HAP-1 (cell line): ENCODE data around the gene ATP6V0C.
A peak's percentile ranks its signal among the peaks of the same experiment; 100 is the strongest.

Experiments used
- DNase-seq, 2 experiments: peaks; one replicate each; pipeline ENCODE4 v3.0.0-alpha.2; 2016 to 2020; ENCODE audit warnings: low spot score in 2 of 2
- H3K27me3 ChIP-seq: fragments of 250-450 bp; sonication (Bioruptor Pico); 2 replicates; pipeline ENCODE4 v1.5.1; 2020; ENCODE audit warnings: low read depth, mild to moderate bottlenecking, moderate library complexity
- H3K36me3 ChIP-seq: fragments of 250-450 bp; sonication (Bioruptor Pico); replicated peaks from 2 replicates; pipeline ENCODE4 v1.5.1; 2020; ENCODE audit warnings: mild to moderate bottlenecking
- H3K4me1 ChIP-seq: fragments of 250-450 bp; sonication (Bioruptor Pico); 2 replicates; pipeline ENCODE4 v1.5.1; 2020; ENCODE audit warnings: mild to moderate bottlenecking
- H3K4me3 ChIP-seq: fragments of 250-450 bp; sonication (Bioruptor Pico); 2 replicates; pipeline ENCODE4 v1.5.1; 2020; ENCODE audit warnings: mild to moderate bottlenecking, moderate library complexity
- H3K9me3 ChIP-seq: fragments of 250-450 bp; sonication (Bioruptor Pico); 2 replicates; pipeline ENCODE4 v1.5.1; 2020; ENCODE audit warnings: mild to moderate bottlenecking, moderate library complexity
- in situ Hi-C: fragments of 300-500 bp; cut with MboI; formaldehyde crosslinking; loops from 3 replicates; pipeline ENCODE4 v1.14.3; 2020; ENCODE audit warnings: low sequenced_read_pairs, inconsistent platforms, mixed read lengths

The ATP6V0C gene

GRCh38 chr16:2513405-2514332, at the start of gene ATP6V0C:
TSS of gene ATP6V0C (plus strand) at chr16:2513952. CDS start at chr16:2514104, 152 bp downstream.
- H3K4me1 ChIP-seq = peaks cover 5% of the 10 kb centered on the region
- H3K36me3 ChIP-seq = no peaks in the 10 kb centered on the region; the same call in 1 of the 2 replicates
- DNase-seq = peak; percentile 81 to 95
- no peaks in the 10 kb centered on the region for H3K27me3 ChIP-seq
- no peaks in the 10 kb centered on the region for H3K9me3 ChIP-seq
- in situ Hi-C loops = loop anchor here (25.0 kb wide), 1 partner anchor 526 kb away; the partner anchor contains the start of genes GFER, NOXO1 and SYNGR3
- peak within 1 kb of the TSS; percentile 89 for H3K4me3 ChIP-seq

- H3K9me3 ChIP-seq = no peaks in the 10 kb centered on the region
- H3K36me3 ChIP-seq = peaks cover 27% of the 10 kb centered on the region
- in situ Hi-C loops = no loop called here
- DNase-seq = no peak
- no peaks in the 10 kb centered on the region for H3K27me3 ChIP-seq
- peaks cover 29% of the 10 kb centered on the region for H3K4me1 ChIP-seq
- no peak overlapping the region for H3K4me3 ChIP-seq
These were observed 49.4 kb upstream of the ATP6V0C start for GRCh38 chr16:2464333-2464732.

GRCh38 chr16:2465653-2466415, 47.9 kb upstream of the ATP6V0C start:
- Histone ChIP-seq H3K36me3 (peaks cover 27% of the 10 kb centered on the region), H3K9me3 (no peaks in the 10 kb centered on the region), H3K4me3 (no peak overlapping the region), H3K27me3 (no peaks in the 10 kb centered on the region), H3K4me1 (peaks cover 29% of the 10 kb centered on the region)
- DNase-seq = no peak
- in situ Hi-C loops = no loop called here

- no peak for DNase-seq
- Histone ChIP-seq H3K9me3 (no peaks in the 10 kb centered on the region), H3K4me3 (no peak overlapping the region), H3K4me1 (peaks cover 25% of the 10 kb centered on the region), H3K36me3 (peaks cover 17% of the 10 kb centered on the region), H3K27me3 (no peaks in the 10 kb centered on the region)
- in situ Hi-C loops = no loop called here
These were observed 46.9 kb upstream of the ATP6V0C start for GRCh38 chr16:2466667-2467527.

- Histone ChIP-seq H3K4me1 (peaks cover 25% of the 10 kb centered on the region), H3K4me3 (peak overlapping the region; percentile 16), H3K9me3 (no peaks in the 10 kb centered on the region), H3K36me3 (peaks cover 10% of the 10 kb centered on the region), H3K27me3 (no peaks in the 10 kb centered on the region)
- peak in 1 of 2 experiments; percentile 47 for DNase-seq
- in situ Hi-C loops = no loop called here
These were observed 46.1 kb upstream of the ATP6V0C start for GRCh38 chr16:2467528-2468232.

- Histone ChIP-seq H3K9me3 (no peaks in the 10 kb centered on the region), H3K4me1 (peaks cover 29% of the 10 kb centered on the region), H3K36me3 (peaks cover 4% of the 10 kb centered on the region; the same call in 1 of the 2 replicates), H3K27me3 (no peaks in the 10 kb centered on the region), H3K4me3 (peak overlapping the region; percentile 16)
- in situ Hi-C loops = no loop called here
- peak; percentile 51 to 81 for DNase-seq
These were observed 45.5 kb upstream of the ATP6V0C start for GRCh38 chr16:2468233-2468724.

GRCh38 chr16:2468725-2469398, 44.9 kb upstream of the ATP6V0C start:
- H3K4me1 ChIP-seq = peaks cover 31% of the 10 kb centered on the region
- no peaks in the 10 kb centered on the region for H3K27me3 ChIP-seq
- H3K4me3 ChIP-seq = peak overlapping the region; percentile 16; the same call in 1 of the 2 replicates
- no peaks in the 10 kb centered on the region for H3K9me3 ChIP-seq
- in situ Hi-C loops = no loop called here
- peak; percentile 85 to 93 for DNase-seq
- peaks cover 2% of the 10 kb centered on the region; the same call in 1 of the 2 replicates for H3K36me3 ChIP-seq

- Histone ChIP-seq H3K4me1 (peaks cover 31% of the 10 kb centered on the region), H3K27me3 (no peaks in the 10 kb centered on the region), H3K9me3 (no peaks in the 10 kb centered on the region), H3K36me3 (peaks cover 2% of the 10 kb centered on the region; the same call in 1 of the 2 replicates), H3K4me3 (no peak overlapping the region)
- DNase-seq = no peak
- in situ Hi-C loops = no loop called here
These were observed 44.1 kb upstream of the ATP6V0C start for GRCh38 chr16:2469399-2470233.

GRCh38 chr16:2470234-2470601, 43.5 kb upstream of the ATP6V0C start:
- no peak overlapping the region for H3K4me3 ChIP-seq
- no peaks in the 10 kb centered on the region for H3K27me3 ChIP-seq
- in situ Hi-C loops = no loop called here
- no peak for DNase-seq
- peaks cover 31% of the 10 kb centered on the region for H3K4me1 ChIP-seq
- peaks cover 3% of the 10 kb centered on the region; the same call in 1 of the 2 replicates for H3K36me3 ChIP-seq
- no peaks in the 10 kb centered on the region for H3K9me3 ChIP-seq

- no peaks in the 10 kb centered on the region for H3K27me3 ChIP-seq
- in situ Hi-C loops = no loop called here
- H3K36me3 ChIP-seq = peaks cover 3% of the 10 kb centered on the region; the same call in 1 of the 2 replicates
- H3K9me3 ChIP-seq = no peaks in the 10 kb centered on the region
- no peak overlapping the region for H3K4me3 ChIP-seq
- peaks cover 31% of the 10 kb centered on the region for H3K4me1 ChIP-seq
- DNase-seq = no peak
These were observed 43.1 kb upstream of the ATP6V0C start for GRCh38 chr16:2470603-2471015.

- DNase-seq = peak; percentile 26 to 79
- Histone ChIP-seq H3K27me3 (no peaks in the 10 kb centered on the region), H3K36me3 (0 out of 2 replicates have a peak, but pooled peaks cover 3% of the 10 kb centered on the region), H3K4me3 (no peak within 1 kb of the TSS), H3K9me3 (no peaks in the 10 kb centered on the region), H3K4me1 (peaks cover 34% of the 10 kb centered on the region)
- in situ Hi-C loops = no loop called here
These were observed 42.6 kb upstream of the ATP6V0C start, which contains the start of gene NTN3 for GRCh38 chr16:2471016-2471652. TSS of gene NTN3 (plus strand) at chr16:2471297. CDS start at chr16:2471702, 405 bp downstream.
